Left lung (tissue), 10 donors: Measurements from ENCODE around the gene KRTAP4-5. TPM values are rescaled to one million over a fixed set of nuclear protein-coding genes. Genes with fewer than 3 reads are reported as not detected.
"Not testable (repeated sequence)": the region's sequence is repeated elsewhere in the genome, so short reads cannot be mapped to it uniquely, and the experiment has no call there.

Experiments
- ATAC-seq: fragments of 200-7000 bp; cut with Tn5 transposase; one replicate; pipeline ENCODE4 v1.9.1; 2020; ENCODE audit warnings: moderate library complexity
- DNase-seq, 4 donors: peaks; one replicate each; pipeline ENCODE4 v3.0.0-alpha.2; 2013 to 2020
- H3K27ac ChIP-seq, 2 donors: fragments of 200-600 bp; sonication (generic) in 1 of 2; one replicate each; pipeline versions ENCODE4 v1.5.0 to v1.8.0; 2020 to 2021
- H3K27me3 ChIP-seq, 2 donors: fragments of 200-600 bp; sonication (generic) in 1 of 2; one replicate each; pipeline versions ENCODE4 v1.5.0 to v1.8.0; 2020 to 2021
- H3K36me3 ChIP-seq, 2 donors: fragments of 200-600 bp; sonication (generic) in 1 of 2; one replicate each; pipeline versions ENCODE4 v1.5.0 to v1.8.0; 2020 to 2021
- H3K4me1 ChIP-seq, 2 donors: fragments of 200-600 bp; one replicate each; pipeline ENCODE4 v1.8.0; 2021
- H3K4me3 ChIP-seq, 2 donors: fragments of 200-600 bp; sonication (generic) in 1 of 2; one replicate each; pipeline versions ENCODE4 v1.5.0 to v1.8.0; 2020 to 2021; ENCODE audit warnings: mild to moderate bottlenecking in 1 of 2
- H3K9me3 ChIP-seq, 2 donors: fragments of 200-600 bp; sonication (generic) in 1 of 2; one replicate each; pipeline versions ENCODE4 v1.5.0 to v1.8.0; 2020 to 2021
- intact Hi-C, 2 donors: fragments of 100-400 bp; cut with DNase I; formaldehyde crosslinking; loops; one replicate each; pipeline versions ENCODE4 v1.11.2 to v1.14.2; 2022
- polyA plus RNA-seq, 6 donors: library from polyadenylated mRNA; unstranded; fragments of 120-200 nt; gene quantifications; one replicate each; pipeline ENCODE4 v1.2.1, GENCODE V29; 2013; ENCODE audit not compliant: insufficient read length in 6 of 6
- total RNA-seq, 2 donors: library from RNA; stranded (reverse); fragmentation: NEBNext Ultra II Directional; extraction: Animal tissue kit (Norgen Biotek cat#: 25700); gene quantifications; one replicate each; pipeline ENCODE4 v1.2.1, GENCODE V29; 2021
- TF ChIP-seq, protein P1 (sequence below), 2 donors: fragments of 200-600 bp; sonication (generic) in 1 of 2; IDR thresholded peaks; one replicate each; pipeline versions ENCODE4 v1.5.0 to v1.8.0; 2021; ENCODE audit warnings: antibody characterized with exemption in 2 of 2
- donor health status: DM: no; HTN: yes; CAD: no.
- donor health status: DM: no; HTN: no; CAD: no.

The KRTAP4-5 gene
- total and polyA plus RNA-seq, 8 donors = not detected

DNA sequence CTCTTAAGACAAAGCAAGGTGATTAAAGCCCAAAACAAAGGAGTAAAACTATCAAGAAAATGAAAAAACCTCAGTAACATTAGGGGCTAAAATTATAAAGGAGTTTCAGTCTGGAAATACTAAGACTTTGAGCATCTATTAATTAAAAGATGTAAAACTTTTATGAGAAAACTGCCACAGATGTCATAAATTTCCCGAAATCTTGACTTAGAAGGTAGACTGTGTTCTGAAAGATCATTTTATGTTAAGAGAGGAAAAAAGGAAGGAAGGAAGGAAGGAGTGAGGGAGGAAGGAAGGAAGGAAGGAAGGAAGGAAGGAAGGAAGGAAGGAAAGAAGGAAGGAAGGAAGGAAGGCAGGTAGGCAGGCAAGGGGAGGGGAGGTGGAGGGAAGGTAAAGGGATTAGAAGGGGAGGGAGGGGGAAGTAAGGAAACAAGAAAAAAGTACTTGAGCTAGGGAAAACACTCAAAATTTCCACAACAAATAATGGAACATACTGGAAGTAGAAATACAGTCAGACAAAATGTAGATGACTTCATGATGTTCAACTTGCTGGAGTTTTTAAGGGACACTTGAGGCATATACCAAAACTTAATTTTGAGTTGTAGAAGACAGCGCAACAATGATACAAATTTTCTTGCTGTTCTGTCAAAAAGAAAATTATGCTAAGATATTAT is 2.0 kb downstream of the KRTAP4-5 start:
- H3K4me3 ChIP-seq = no peak overlapping the region
- DNase-seq = no peak
- TF ChIP-seq, protein P1, sequence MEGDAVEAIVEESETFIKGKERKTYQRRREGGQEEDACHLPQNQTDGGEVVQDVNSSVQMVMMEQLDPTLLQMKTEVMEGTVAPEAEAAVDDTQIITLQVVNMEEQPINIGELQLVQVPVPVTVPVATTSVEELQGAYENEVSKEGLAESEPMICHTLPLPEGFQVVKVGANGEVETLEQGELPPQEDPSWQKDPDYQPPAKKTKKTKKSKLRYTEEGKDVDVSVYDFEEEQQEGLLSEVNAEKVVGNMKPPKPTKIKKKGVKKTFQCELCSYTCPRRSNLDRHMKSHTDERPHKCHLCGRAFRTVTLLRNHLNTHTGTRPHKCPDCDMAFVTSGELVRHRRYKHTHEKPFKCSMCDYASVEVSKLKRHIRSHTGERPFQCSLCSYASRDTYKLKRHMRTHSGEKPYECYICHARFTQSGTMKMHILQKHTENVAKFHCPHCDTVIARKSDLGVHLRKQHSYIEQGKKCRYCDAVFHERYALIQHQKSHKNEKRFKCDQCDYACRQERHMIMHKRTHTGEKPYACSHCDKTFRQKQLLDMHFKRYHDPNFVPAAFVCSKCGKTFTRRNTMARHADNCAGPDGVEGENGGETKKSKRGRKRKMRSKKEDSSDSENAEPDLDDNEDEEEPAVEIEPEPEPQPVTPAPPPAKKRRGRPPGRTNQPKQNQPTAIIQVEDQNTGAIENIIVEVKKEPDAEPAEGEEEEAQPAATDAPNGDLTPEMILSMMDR (IDR thresholded peaks at IDR 0.05) = no peak
- peaks cover 0 to 5% of the 10 kb centered on the region in 2 donors for H3K27me3 ChIP-seq
- ATAC-seq = no peak
- no peaks in the 10 kb centered on the region for H3K36me3 ChIP-seq
- H3K4me1 ChIP-seq = no peaks in the 10 kb centered on the region
- peaks cover 0 to 13% of the 10 kb centered on the region in 2 donors for H3K9me3 ChIP-seq
- no peak overlapping the region for H3K27ac ChIP-seq
- intact Hi-C loops = no loop called here

DNA sequence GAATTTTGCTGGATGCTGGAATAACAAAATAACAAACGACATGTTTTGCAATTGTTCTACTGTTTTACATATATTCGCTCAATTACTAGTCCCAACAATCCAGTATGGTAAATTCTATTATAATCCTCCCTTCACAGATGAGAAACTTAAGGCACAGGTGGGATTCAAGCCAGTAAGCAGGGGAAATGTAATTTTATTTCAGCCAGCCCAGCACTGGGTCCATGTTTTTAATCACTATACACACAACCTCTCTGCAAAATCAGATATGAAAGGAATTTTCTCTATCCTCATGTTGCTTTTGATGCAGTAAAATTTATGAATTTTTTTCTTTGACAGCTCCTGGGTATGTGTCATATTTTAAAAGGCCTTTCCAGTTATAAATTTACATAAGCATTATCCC is 4.4 kb downstream of the KRTAP4-5 start:
- Histone ChIP-seq H3K9me3 (peaks cover 0 to 17% of the 10 kb centered on the region in 2 donors), H3K27ac (no peak overlapping the region), H3K36me3 (no peaks in the 10 kb centered on the region), H3K4me3 (no peak overlapping the region), H3K27me3 (peaks cover 0 to 5% of the 10 kb centered on the region in 2 donors), H3K4me1 (no peaks in the 10 kb centered on the region)
- DNase-seq (no peak), ATAC-seq (no peak)
- intact Hi-C loops = no loop called here
- TF ChIP-seq, protein P1 (IDR thresholded peaks at IDR 0.05) = no peak

DNA sequence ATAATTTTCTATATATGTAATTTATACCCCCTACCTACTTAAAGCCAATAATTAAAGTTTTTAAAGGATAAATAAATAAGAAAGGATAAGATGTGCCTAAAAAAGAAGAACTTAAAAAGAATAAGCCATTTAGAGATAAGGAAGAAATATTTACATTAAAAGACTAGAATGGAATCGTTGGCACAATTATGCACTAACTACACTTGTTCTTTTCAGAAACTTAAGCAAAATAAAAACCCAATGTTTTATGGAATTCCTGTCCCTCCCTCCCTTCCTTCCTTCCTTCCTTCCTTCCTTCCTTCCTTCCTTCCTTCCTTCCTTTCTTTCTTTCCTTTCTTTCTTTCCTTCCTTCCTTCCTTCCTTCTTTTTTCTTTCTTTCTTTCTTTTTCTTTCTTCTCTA is 4.8 kb downstream of the KRTAP4-5 start:
- intact Hi-C loops = no loop called here
- H3K4me3 ChIP-seq = no peak overlapping the region

DNA sequence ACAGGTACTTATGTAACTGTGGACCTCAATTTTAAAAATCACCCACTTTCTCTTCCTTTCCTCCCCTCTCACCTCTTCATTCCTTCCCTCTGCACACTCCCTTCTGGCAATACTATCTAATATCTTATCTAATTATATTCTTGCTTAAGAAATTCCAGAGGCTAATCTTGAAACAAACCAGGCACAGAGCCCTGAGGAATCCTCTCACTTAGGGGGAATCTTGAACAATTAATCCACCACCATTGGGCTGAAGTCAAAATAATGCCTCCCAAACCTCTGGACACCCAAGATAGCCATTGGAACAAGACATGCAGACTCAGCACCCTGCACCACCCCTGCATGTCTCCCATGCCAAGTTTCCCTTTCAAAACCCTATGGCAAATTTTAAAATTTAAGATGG is 8.3 kb downstream of the KRTAP4-5 start:
- no peaks in the 10 kb centered on the region for H3K36me3 ChIP-seq
- intact Hi-C loops = no loop called here
- no peaks in the 10 kb centered on the region for H3K27me3 ChIP-seq
- no peaks in the 10 kb centered on the region for H3K4me1 ChIP-seq
- ATAC-seq (no peak), DNase-seq (no peak)
- H3K27ac ChIP-seq = no peak overlapping the region
- no peak overlapping the region for H3K4me3 ChIP-seq
- peaks cover 0 to 23% of the 10 kb centered on the region in 2 donors for H3K9me3 ChIP-seq
- TF ChIP-seq, protein P1 (IDR thresholded peaks at IDR 0.05) = no peak

More for the DNA sequence above, 4.8 kb downstream of the KRTAP4-5 start:
- ATAC-seq (no peak), DNase-seq (no peak)
- TF ChIP-seq, protein P1 (IDR thresholded peaks at IDR 0.05) = no peak
- Histone ChIP-seq H3K27me3 (peaks cover 0 to 5% of the 10 kb centered on the region in 2 donors), H3K36me3 (no peaks in the 10 kb centered on the region), H3K4me1 (no peaks in the 10 kb centered on the region), H3K27ac (no peak overlapping the region), H3K9me3 (peaks cover 0 to 20% of the 10 kb centered on the region in 2 donors)

DNA sequence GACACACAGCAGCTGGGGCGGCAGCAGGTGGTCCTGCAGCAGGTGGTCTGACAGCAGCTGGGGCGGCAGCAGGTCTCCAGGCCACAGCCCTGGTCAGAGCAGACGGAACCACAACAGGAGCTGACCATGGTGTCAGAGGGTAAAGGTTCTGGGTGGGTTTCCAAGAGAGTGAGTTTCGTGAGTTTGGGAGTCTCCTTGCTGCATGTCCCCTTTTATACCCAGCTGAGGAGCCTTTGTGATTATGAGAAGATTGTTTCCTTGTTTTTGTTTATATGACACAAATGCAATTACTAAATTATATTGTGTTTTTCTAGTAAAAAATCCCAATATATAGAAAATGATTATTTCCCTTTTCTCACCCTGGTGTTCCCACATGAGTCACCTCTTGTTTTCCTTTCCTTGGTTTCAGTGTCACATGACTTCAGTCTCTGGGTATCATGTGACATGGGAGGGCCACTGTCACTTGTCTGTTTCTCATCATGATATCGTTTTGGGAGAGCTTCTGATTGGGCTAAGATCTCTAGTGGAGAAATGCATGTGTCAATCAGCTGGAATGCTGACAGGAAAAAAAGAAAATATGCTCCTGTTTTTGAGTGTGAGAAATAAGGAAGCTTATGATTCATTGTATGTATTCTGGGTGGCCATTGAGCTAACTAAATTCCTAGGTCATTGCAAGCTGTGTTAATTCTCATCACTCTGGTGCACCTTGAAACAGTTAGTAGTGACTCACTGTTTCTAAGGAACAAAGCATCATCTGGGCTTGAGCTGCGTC is 9.1 kb downstream of the KRTAP4-5 start, which contains the start of gene KRTAP4-6:
Gene KRTAP4-6 (minus strand): TSS at position 185 of the 772 bp plus-strand sequence. CDS start 57 bp downstream, at position 128.
- Histone ChIP-seq H3K4me1 (no peaks in the 10 kb centered on the region), H3K27ac (no peak within 1 kb of the TSS), H3K27me3 (no peaks in the 10 kb centered on the region), H3K4me3 (no peak within 1 kb of the TSS), H3K9me3 (peaks cover 0 to 23% of the 10 kb centered on the region in 2 donors), H3K36me3 (no peaks in the 10 kb centered on the region)
- intact Hi-C loops = no loop called here
- TF ChIP-seq, protein P1 (IDR thresholded peaks at IDR 0.05) = no peak
- DNase-seq (no peak), ATAC-seq (no peak)

DNA sequence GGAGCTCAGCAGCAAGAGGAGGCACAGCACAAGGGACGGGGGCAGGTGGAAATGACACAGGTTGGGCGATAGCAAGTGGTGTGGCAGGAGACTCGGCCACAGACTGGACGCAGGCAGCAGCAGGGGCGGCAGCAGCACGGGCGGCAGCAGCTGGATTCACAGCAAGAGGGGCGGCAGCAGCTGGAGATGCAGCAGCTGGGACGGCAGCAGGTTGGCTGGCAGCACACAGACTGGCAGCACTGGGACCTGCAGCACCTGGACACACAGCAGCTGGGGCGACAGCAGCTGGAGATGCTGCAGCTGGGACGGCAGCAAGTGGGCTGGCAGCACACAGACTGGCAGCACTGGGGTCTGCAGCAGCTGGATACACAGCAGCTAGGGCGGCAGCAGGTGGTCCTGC is 9.8 kb downstream of the KRTAP4-5 start:
- H3K4me1 ChIP-seq, H3K36me3 ChIP-seq, ATAC-seq, H3K4me3 ChIP-seq, H3K27ac ChIP-seq, H3K27me3 ChIP-seq, intact Hi-C loops: not testable (repeated sequence)
- peak in 1 of 4 donors; percentile 70 for DNase-seq
- H3K9me3 ChIP-seq = peaks cover 0 to 23% of the 10 kb centered on the region in 2 donors
